ENCODE data around the gene PDP2.
A peak's percentile ranks its signal among the peaks of the same experiment; 100 is the strongest.

The PDP2 gene

DNA sequence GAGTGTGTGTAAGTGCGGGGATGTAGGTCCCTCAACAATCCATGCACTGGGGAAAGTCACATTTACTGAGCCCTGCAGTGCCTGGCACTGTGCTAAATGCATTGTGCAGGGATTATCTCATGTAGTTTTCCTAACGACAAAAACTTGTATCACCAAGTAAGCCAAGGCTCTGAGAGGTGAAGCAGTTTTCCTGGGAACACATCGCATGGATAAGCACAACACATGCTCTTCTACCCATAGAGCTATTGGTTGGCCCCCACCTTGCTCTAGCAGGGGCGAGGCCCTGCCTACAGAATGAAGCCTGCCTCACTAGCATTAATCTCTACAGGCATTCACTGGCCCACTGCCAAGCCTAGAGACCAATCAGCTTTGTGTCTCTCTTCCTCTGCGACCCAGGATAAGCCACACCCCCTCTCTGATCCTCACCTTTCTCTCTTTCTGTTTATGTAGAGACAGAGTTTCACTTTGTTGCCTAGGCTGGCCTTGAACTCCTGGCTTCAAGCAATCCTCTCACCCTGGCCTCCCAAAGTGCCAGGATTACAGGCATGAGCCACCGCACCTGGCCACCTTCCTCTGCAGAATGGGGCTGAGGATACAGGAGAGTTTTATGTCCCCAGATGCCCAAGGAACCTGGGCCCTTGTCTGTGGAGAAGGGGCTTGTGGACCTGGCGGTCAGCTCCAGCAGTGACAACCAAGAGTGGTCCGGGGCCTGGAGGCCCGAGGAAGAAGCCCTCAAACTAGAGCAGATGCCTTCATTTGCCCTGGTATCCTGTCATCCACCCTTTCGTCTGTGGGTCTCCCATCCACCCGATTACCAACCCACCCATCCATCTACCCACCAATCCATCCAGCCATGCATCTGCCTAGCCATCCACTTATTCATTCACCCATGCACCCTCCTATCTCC is 25.6 kb downstream of the PDP2 start:
- DNase-seq: peak; percentile 39

DNA sequence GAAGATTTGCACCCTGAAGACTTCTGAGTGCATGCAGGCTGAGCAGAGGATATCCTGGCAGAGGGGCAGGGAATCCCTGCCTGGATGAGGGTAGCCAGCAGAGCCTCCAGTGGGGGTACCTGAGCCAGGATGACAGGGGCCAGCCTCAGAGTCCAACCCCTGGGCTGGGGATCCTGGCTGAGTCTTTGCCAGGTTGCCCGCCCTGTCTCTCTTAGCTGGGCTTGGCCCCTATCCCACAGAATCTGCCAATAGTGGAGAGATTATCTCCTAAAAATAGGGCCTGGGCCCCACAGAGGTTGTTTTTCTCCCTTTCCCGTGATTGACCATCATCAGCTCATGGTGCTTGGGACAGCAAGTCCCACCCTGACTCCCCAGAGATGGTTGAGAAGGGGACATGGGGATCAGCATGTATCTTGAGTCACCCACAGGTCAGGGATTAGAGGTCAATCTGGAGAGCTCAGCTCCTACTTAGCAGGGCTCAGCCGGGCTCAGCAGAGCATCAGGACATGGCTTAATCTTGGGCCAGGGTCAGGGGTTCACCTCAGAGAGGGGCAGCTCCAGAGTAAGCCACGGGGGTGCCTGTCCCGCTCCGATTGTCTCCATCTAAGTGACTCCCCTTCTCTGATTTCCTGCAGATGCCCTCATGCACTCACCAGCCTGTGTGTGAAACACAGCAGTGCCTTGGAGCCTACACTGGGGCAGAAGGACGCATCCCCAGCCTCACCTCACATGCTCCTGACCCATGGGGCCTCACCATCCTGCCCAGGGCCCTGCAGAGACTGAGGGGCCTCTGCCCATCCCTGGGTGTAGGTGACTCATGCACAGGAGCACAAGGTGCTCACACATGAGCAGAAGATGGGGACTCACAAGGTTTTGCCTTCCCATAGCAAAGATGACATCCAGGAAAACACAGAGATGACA is 26.9 kb downstream of the PDP2 start:
- no peak for DNase-seq

DNA sequence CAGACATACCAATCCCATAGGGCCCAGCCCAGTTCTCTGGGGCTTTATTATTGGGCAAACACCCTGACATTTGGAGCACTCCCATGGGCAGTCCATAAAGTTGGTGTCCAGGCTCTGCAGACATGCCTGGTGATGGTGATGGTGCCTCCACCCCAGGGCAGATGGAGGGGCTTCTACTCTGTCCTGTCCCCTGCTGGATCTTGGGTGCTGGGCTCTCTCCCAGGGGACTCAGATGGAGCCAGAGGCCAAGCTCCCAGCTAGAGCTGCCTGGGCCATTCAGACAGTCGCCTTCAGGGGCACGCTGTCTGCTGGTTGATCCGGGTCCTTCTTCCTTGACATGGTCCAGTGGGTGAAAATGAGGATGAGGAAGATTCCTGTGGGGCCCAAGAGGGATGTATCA is 27.8 kb downstream of the PDP2 start:
- no peak for DNase-seq

GRCh38 chr16:66908762-66909559 is 28.6 kb downstream of the PDP2 start:
- DNase-seq: no peak

DNA sequence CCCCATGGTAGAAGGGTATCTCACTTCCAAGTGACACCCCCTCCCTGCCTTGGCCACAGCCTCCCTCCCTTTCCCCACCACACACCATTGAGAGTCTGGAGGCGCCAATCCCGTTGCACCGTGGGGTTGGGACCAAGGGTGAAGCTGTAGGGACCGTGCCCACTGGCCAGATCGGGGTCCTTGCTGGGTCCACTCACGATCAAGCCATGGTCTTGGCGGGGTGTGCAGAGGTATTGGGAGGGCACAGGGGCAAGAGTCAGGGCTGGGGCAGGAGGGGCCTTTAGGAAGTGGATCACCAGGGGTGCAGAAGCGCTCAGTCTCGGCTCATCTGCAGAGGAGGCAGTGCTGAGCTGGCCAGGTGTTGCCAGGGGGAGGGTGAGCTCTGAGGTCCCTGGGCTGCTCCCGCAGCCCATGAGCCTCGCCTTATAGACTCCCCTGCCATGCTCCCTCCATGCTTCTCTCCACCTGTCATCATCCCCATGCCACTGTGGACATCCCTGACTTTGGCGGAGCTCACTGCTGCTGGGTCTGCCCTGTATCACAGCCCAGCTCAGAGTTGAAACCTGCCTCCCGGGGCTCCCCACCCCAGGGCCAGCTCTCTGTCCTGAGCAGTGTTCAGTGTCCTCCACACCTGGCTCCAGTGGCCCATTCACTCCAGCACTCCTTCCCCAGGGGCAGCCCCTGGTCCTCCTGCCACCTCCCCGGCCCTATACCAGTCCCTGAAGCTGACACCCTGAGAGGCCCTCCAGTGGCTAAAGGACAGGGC is 30.0 kb downstream of the PDP2 start:
- no peak for DNase-seq

GRCh38 chr16:66911112-66911511 is 30.8 kb downstream of the PDP2 start:
- no peak for DNase-seq

DNA sequence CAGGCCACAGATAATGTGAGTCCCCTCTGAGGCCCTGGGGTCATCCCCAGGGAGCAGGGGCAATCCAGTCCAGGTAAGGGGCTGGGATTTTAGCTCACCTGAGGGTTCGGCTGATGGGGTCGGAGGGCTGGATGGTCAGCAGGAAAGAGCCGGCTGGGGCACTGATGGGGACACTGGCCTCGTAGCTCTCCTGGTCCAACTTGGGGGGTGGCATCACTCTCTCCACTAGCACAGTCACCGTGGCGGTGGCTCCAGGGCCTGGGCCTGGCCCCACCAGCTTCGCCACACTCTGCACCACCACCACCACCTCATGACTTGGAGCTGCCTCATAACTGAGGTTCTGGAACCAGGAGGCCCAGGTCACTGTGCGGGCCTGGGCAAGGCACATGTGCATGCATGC is 31.5 kb downstream of the PDP2 start:
- no peak for DNase-seq

GRCh38 chr16:66913081-66913480 is 32.8 kb downstream of the PDP2 start:
- no peak for DNase-seq

- no peak for DNase-seq
These were observed 33.4 kb downstream of the PDP2 start for GRCh38 chr16:66913711-66914110.

DNA sequence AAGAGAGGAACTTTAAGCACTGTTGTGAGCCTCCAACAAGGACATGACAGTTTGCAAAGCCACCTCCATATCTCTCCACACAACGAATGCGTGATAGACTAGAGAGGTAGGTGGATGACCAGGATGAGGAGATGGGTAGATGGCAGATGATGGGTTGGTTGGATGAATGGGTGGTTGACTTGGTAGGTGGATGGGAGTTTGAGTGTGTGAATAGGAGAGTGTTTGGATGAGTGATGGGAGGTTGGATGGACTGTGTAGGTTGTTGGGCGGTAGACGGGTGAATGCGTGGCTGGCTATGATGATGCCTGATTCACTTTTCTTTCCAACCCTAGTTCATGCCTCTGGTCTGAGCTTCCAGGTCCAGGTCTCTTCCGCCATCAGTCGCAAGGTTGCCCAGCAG is 34.2 kb downstream of the PDP2 start:
- DNase-seq: no peak

DNA sequence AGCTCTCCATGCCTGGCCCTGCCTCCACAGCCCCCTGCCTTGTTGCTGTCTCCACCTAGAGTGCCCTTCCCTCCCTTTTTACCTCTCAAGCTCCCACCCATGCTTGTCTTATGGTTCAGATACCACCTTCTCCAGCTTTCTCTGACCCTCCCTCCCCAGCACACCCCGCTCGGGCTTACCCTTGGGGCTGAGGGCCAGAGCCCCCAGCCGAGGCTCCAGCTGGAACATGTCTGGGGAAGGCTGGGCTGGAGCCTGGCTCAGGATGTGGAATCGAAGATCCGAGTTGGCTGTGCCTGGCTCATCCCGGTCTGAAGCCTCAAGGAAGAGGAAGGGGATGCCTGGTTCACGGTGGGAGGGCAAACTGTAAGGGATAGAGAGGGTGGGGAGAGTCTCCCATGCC is 34.7 kb downstream of the PDP2 start:
- no peak for DNase-seq

DNA sequence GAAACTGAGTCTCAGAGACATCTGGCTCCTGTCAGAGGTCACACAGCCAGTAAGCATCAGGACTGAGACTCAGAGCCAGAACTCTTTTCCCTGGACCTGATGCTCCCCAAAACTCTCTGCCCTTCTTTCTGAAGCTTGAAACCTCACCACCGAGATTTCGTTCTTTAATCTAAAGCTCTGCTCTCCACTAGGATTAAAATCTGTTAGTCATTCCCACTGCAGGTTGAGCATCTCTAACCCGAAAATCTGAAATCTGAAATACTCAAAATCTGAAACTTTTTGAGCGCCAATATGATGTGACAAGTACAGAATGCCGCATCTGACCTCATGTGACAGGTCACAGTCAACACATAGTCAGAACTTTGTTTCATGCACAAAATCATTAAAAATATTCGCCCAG is 36.2 kb downstream of the PDP2 start:
- DNase-seq: no peak

GRCh38 chr16:66917741-66918140 is 37.4 kb downstream of the PDP2 start:
- DNase-seq: no peak

DNA sequence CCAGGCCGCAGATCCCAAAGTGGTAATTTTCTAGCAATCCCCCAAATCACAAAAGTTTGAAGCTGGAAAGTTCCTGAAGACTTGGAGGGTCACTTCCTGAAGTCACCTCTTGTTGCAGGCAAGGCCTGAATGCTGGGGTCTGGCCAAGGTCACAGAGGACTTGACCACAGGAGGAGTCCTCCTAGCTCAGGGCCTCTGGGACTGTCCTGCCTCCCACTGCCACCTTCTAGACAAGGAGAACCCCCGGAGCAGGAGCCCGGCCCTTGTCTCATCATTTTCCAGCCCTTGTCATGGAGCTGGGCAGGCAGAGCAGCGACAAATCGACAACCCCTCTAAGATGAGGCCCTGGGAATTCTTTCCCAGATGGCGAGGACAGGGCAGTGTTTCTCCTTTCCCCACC is 38.0 kb downstream of the PDP2 start:
- DNase-seq: no peak

DNA sequence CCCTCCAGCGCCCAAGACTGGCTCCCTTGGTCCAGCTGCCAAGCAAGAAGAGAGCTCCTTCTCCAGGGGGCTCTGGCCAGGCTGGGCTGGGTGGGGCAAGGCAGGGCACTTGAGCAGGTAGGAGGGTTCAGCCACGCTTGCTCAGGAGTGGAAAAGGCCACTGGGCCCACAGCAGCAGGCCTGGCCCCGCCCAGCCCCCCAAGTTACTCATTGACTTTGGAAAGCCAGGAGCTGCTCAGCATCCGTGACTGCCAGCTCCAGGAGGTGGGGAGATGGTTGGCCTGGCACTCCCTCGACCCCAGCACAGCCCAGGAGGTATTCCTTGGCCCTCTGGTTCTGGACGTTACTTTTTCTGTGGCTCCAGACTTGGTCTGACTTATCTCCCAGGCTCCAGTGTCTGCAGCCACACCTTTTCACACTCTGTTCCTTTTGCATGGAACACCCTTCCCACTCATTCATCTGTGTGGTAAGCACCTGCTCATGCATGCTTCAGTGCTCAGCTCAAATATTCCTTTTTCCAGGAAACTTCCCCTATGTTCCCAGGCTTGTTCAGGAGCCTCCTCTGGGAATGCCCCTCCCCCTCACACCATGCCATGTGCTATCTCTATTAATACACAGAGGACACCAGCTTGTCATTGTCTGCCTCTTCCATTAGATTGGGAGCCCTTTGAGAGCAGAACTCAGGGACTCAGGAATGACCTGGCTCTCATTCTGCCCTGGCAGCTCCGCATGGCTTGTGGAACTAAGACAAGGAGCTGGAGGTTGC is 38.7 kb downstream of the PDP2 start, which contains the start of gene CDH16:
Gene CDH16 (minus strand): TSS at position 83 of the 766 bp plus-strand sequence. CDS start 820 bp downstream, outside the sequence.
- DNase-seq: peak; percentile 74

GRCh38 chr16:66919569-66920298 is 39.4 kb downstream of the PDP2 start:
- DNase-seq: no peak

DNA sequence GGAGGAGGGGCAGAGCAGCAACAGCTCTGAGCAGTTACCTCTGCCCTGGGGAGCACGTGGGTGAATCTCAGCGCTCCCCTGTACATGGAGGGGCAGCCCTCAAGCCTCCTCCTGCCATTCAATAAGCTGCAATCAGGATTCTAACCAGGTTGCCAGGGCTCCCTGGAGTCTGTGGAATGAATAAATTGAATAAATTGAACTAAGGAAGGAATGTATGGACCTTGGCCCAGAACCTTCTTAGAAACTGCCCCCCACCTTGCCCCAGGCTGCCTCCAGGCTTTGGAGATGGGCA is 39.9 kb downstream of the PDP2 start:
- no peak for DNase-seq

DNA sequence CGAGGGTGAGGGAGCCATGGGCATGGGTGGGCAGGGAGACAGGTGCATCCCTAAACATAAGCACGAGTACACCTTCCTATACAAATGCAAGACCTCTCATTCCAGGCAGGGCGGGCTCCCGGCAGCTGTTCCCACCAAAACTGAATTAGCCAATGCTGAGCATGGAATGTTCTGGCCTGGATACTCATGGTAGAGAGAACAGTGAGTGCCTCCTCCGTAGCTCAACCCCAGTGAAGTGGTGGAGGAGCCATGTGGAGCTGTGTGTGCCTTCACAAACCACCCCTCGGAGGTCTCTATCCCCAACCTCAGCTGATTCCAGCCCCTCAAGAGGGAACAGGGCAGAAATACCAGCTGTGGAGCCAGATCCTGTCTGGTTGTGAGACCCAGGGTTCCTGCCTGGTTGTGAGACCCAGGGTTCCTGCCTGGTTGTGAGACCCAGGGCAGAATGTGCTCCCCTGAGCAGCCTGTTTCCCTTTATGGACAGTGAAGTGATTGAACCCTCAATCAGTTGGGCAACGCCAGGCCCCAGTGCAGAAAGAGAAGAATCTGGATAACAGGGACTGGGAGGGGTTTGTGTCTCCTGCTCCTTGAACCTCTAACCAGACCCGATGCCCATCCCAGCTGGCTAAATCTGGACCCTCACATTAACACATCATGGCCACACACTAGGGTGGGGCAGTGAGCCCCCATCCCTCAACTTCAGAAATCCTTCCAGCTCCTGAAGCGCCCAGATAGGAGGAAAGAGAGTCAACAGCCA is 40.8 kb downstream of the PDP2 start:
- DNase-seq: no peak

- DNase-seq: no peak
These were observed 41.6 kb downstream of the PDP2 start for GRCh38 chr16:66921729-66922450.
